ENCODE data around the gene TCF4. TPM values are rescaled to one million over a fixed set of nuclear protein-coding genes. Genes with fewer than 3 reads are reported as not detected.

The TCF4 gene
- polyA plus RNA-seq, 1 donor (not counting 4 experiments of a cell fraction or from before 2014, with no cell fraction given), result 9.7 TPM

DNA sequence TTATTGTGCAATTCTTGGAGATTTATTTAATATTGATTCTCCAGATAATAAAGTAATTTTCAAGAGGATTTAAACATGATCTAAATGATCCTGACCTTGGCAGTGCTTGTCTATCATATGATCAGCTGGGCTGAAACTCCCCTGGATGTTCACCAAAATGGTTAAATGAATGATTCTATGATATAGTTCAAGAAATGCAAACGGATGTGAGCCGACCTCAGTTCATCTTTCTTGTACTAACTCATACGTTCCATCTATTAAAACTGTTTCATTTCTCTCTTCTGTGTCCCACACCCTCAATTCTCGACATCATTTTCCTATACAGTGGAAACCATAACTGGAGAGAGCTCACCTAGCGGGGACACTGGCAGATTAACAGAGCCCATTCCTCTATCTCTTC, 347.0 kb downstream of the TCF4 start:
- Histone ChIP-seq H2AFZ (ENCODE audit: control insufficient read depth, low read length) (no peak overlapping the region), H3K9ac (ENCODE audit: control insufficient read depth, extremely low read depth, insufficient read depth, low read length) (no peak overlapping the region), H3K4me1 (ENCODE audit: control insufficient read depth, extremely low read depth, insufficient read depth, low read length) (no peaks in the 10 kb centered on the region), H3K9me3 (ENCODE audit: control insufficient read depth, low read depth, low read length) (no peaks in the 10 kb centered on the region), H3K4me3 (ENCODE audit: control insufficient read depth in 2 of 3, extremely low read depth in 1 of 3, insufficient read depth in 2 of 3, low read depth in 1 of 3, low read length in 3 of 3) (no peak overlapping the region), H3K79me2 (ENCODE audit: control insufficient read depth, insufficient read depth, low read length) (no peaks in the 10 kb centered on the region), H3K9me1 (ENCODE audit: control insufficient read depth, extremely low read depth, insufficient read depth, low read length) (no peaks in the 10 kb centered on the region), H3K27me3 (ENCODE audit: control insufficient read depth, extremely low read depth, insufficient read depth, low read length) (no peaks in the 10 kb centered on the region), H4K20me1 (ENCODE audit: control insufficient read depth, extremely low read depth, insufficient read depth, low read length) (no peaks in the 10 kb centered on the region), H3K4me2 (ENCODE audit: control insufficient read depth, extremely low read depth, insufficient read depth, low read depth, low read length) (no peak overlapping the region), H3K36me3 (ENCODE audit: control insufficient read depth in 2 of 2, extremely low read depth in 1 of 2, insufficient read depth in 2 of 2, low read length in 2 of 2) (no peaks in the 10 kb centered on the region), H3K27ac (ENCODE audit: control insufficient read depth, insufficient read depth, low read length) (no peak overlapping the region)
- TF ChIP-seq CTCF (optimal IDR thresholded peaks at IDR 0.05 in 1 of 3, IDR thresholded peaks at IDR 0.05 in 1 of 3, conservative IDR thresholded peaks at IDR 0.05 in 1 of 3; ENCODE audit: extremely low read depth in 1 of 3, insufficient read depth in 2 of 3, low read length in 3 of 3) (no peak), EZH2 (IDR thresholded peaks at IDR 0.05; ENCODE audit: low read length) (no peak)
- dilution Hi-C loops (cut with MboI; ENCODE audit: extremely low pct_ligation_motif_present, low sequenced_read_pairs), result no loop called here
- DNase-seq (ENCODE audit: low read depth, low spot score), result no peak
- FAIRE-seq, result no peak

DNA sequence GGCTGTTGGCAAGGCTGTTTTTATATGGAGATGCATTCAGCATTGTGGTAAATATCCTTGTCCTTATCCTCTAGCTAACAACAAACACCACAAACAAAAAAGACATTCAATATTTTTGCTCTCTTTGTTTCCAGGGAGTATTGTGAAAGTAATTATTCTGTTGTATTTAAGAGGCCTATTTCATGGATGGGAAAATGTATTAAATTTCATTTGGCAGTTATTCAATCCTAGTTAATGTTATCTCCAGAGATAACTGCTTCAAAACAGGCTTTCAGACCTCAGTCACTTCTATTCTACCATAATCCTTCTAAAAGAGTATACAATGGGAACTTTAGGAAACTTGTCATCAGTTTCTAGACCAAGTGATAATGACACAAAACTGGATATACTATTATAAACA, 348.3 kb downstream of the TCF4 start:
- dilution Hi-C loops (cut with MboI; ENCODE audit: extremely low pct_ligation_motif_present, low sequenced_read_pairs), result no loop called here

More for the DNA sequence above, 348.3 kb downstream of the TCF4 start:
- no peaks in the 10 kb centered on the region for H3K9me1 ChIP-seq (ENCODE audit: control insufficient read depth, extremely low read depth, insufficient read depth, low read length)
- H4K20me1 ChIP-seq (ENCODE audit: control insufficient read depth, extremely low read depth, insufficient read depth, low read length), result no peaks in the 10 kb centered on the region
- no peak overlapping the region for H3K4me3 ChIP-seq (ENCODE audit: control insufficient read depth in 2 of 3, extremely low read depth in 1 of 3, insufficient read depth in 2 of 3, low read depth in 1 of 3, low read length in 3 of 3)
- no peak for DNase-seq (ENCODE audit: low read depth, low spot score)
- no peak for FAIRE-seq
- no peaks in the 10 kb centered on the region for H3K9me3 ChIP-seq (ENCODE audit: control insufficient read depth, low read depth, low read length)
- H3K4me1 ChIP-seq (ENCODE audit: control insufficient read depth, extremely low read depth, insufficient read depth, low read length), result no peaks in the 10 kb centered on the region
- no peaks in the 10 kb centered on the region for H3K27me3 ChIP-seq (ENCODE audit: control insufficient read depth, extremely low read depth, insufficient read depth, low read length)
- no peak overlapping the region for H2AFZ ChIP-seq (ENCODE audit: control insufficient read depth, low read length)
- H3K27ac ChIP-seq (ENCODE audit: control insufficient read depth, insufficient read depth, low read length), result no peak overlapping the region
- H3K4me2 ChIP-seq (ENCODE audit: control insufficient read depth, extremely low read depth, insufficient read depth, low read depth, low read length), result no peak overlapping the region
- TF ChIP-seq CTCF (optimal IDR thresholded peaks at IDR 0.05 in 1 of 3, IDR thresholded peaks at IDR 0.05 in 1 of 3, conservative IDR thresholded peaks at IDR 0.05 in 1 of 3; ENCODE audit: extremely low read depth in 1 of 3, insufficient read depth in 2 of 3, low read length in 3 of 3), result no peak
- no peak for TF ChIP-seq EZH2 (IDR thresholded peaks at IDR 0.05; ENCODE audit: low read length)
- no peak overlapping the region for H3K9ac ChIP-seq (ENCODE audit: control insufficient read depth, extremely low read depth, insufficient read depth, low read length)
- H3K36me3 ChIP-seq (ENCODE audit: control insufficient read depth in 2 of 2, extremely low read depth in 1 of 2, insufficient read depth in 2 of 2, low read length in 2 of 2), result no peaks in the 10 kb centered on the region
- H3K79me2 ChIP-seq (ENCODE audit: control insufficient read depth, insufficient read depth, low read length), result no peaks in the 10 kb centered on the region

All from keratinocyte (primary cell).